Measurements from ENCODE around the gene DLGAP4.
"Not testable (repeated sequence)": the region's sequence is repeated elsewhere in the genome, so short reads cannot be mapped to it uniquely, and the experiment has no call there.

DLGAP4 gene

GRCh38 chr20:36454698-36455427, 148.7 kb downstream of the DLGAP4 start:
- no peak for DNase-seq (ENCODE audit: low read depth in 2 of 2)

- DNase-seq (ENCODE audit: low read depth in 2 of 2): no peak
These were observed 150.0 kb downstream of the DLGAP4 start for GRCh38 chr20:36455972-36456625.

- DNase-seq (ENCODE audit: low read depth in 2 of 2): peak; percentile 80 to 84
These were observed 154.8 kb downstream of the DLGAP4 start for GRCh38 chr20:36460648-36461599.

DNA sequence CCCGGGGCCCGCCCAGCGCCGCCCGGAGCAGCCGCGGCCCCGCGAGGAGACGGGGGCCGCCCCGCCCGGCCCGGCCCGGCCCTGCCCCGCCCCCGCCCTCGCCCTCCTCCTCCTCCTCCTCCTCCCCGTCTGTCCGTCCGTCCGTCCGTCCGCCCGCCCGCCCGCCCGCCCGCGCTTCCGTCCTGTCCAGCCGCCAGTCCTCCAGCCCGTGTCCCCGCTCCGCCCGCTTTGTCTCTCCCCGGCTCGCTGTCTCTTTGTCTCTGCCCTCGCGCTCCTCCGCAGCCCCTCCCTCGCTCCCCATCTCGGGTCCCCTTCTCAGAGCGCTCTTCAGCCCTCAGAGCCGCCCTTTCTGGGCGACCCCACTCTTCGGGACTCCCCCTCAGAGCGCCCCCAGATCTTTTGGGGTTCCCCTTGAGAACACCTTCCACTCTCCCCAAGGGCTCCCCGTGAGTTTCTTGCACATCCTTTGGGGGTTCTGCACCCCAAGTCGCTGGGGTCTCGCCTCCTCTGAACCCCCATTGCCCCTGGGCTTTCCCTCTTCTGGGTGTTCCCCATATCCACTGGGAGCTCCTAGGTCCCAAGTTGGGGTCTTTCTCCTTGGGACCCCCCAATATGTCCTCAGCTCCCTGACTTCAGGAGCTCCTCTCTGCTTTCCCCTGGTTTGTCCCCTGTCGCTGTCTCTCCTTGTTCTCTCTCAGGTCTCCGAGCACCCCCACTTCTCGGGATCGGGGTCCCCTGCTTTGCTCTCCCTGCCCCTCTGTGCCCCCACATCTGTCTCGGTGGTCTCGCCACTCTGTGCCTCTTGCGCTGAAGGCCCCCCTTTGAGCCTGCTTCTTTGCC, 155.7 kb downstream of the DLGAP4 start:
- DNase-seq (ENCODE audit: low read depth in 2 of 2): no peak

DNA sequence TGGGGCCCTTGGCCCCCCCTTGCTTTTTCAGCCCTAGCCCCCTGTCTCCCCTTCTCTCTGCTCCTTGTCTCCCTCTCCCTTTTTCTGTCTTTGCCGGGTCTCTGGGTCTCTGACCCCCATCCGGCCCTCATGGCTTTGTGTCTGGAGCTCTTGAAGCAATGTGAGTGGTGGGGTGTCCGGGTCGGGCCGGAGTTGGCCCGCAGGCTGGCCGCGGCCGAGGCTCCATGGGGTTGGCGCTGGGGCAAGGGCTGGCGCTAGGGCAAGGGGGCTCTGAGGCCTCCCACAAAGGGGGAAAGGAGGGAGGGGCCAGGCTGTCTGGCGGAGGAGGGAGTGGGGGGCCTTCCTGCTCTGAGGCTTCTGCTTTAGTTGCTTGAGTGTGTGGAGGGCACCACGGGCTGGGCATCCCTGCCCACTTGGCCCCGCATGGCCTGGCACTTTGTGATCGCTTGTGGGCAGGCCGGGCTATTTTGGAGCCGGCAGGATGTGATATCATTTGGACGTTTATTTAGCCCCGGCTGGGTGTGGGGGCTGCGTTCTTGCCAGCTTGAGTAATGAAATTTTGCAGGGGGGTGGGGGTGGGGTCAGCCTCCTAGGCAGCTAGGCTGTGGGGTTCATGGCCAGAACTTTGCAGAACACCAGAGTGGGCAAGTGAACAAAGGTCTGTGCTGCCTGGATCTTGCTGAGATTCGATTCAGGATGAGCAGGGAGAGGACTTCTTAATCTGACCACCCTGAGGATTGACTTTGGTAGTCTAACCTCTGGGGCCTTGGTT, 156.5 kb downstream of the DLGAP4 start:
- no peak for DNase-seq (ENCODE audit: low read depth in 2 of 2)

GRCh38 chr20:36463212-36464061, 157.3 kb downstream of the DLGAP4 start:
- DNase-seq (ENCODE audit: low read depth in 2 of 2): no peak

GRCh38 chr20:36465109-36466080, 159.3 kb downstream of the DLGAP4 start:
- DNase-seq (ENCODE audit: low read depth in 2 of 2): peak in 1 of 2 donors; percentile 23

DNA sequence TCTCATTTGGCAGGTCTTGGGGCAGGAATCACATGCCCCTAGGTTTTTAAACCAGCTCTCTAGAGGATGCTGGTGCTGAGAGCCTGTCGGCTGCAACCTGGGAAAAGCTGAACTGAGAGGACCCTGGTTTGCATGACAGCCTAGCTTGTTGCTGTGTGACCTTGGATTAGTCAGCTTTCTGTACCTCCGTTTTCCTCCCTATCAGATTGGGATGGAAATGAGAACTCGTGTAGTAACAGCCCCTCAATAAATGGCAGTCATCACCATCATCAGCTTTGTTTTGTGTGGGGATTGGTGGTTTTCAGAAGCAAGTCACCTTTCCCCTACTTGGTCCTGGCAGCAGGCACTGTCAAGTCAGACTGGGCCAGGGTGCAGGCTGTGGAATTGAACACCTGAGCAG, 159.9 kb downstream of the DLGAP4 start:
- no peak for DNase-seq (ENCODE audit: low read depth in 2 of 2)

DNA sequence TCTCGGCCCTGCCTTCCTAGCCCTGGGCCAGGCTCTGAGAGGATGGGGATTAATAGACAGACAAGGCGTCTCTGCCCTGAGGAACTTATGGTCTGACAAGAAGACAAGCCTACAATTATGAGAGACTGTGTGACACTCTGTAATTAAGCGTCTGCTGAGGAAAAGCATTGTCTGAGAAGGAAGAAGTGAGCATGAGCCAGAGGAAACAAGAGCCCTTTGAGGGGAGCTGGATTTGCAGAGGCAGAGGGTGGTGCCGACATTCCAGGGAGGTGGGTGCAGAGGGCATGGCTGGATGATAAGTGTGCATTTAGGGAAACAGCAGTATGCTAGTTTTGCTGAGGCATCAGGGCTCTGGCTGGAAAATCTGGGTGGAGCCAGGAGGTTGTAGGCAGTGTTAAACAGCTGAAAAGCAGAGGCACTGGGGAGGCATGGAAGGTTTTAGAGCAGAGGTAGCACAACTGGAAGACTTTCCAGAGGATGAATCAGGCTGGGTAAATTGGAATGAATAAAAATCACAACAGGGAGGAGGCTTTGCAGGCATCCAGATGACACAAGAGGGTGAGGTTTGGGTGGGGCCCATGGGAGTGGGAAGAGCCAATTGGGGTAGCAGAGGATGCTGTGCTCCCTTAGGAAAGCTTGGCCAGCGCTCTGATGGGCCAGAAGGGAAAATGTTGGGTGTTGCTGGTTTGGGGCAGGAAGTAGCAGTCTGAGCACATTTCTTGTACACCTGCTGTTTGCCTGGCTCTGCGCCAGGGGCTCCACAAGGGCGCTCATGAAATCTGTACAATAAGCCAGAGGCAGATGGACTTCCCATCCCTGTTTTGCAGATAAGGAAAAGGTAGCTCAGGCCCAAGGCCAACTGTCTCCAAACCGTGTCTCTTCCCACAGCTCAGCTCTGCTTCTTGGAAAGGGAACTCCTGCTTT, 161.2 kb downstream of the DLGAP4 start:
- no peak for DNase-seq (ENCODE audit: low read depth in 2 of 2)

DNA sequence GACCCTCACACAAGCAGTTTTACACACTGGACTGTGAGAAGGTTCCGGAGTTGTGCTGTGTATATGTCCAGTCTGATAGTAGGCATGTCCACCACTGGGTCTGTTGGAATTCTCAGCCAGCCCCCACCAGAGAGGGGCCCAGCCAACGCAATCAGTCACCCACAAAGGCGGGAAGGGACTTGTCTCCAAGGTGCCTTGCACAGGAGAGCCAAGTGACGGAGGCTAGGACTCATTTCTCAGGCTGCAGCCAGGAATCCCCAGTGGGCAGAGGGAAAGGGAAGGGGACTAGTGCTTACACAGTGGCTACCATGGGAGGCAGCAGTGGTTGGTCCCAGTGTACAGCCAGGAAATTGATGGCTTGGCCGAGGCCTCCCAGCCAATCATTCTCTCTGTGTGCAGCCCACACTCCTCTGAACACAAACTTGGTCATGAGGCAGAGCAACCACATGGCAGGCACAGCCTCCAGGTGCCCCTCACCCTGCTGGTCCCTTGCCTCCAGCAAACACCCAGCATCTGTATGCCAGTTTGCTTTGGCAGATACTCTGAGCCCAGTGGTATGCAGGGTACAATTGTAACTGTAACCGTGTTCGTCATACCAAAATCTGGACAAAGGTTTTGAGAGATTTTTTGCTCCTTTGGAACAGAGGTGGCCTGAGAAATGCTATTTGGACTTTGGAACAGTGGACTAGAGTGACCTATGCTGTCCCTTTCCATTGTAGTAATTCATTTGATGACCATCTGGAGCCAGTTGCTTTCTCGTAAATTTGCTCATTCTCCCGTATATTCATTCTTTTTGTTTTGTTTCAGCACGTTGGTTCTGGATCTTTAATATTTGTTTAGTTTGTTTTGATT, 162.2 kb downstream of the DLGAP4 start:
- no peak for DNase-seq (ENCODE audit: low read depth in 2 of 2)

DNA sequence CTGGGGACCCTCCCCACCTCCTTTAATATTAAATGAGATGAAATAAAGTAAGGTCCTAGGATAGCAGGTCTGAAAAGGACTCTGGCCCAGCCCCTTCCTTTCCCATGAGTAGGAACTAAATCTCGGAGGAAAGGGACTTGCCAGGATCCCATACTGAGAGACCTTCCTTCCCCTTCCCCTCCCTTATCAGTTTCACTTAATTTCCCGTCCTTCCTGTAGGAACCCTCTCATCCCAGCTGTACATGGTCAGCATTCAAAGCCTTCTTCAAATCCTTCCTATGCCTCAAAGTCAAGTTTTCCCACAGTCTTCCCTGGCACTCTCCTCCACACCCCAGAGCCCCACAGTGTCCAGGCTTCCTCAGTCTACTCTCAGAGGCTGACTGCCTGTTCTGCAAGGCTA, 163.8 kb downstream of the DLGAP4 start:
- no peak for DNase-seq (ENCODE audit: low read depth in 2 of 2)

DNA sequence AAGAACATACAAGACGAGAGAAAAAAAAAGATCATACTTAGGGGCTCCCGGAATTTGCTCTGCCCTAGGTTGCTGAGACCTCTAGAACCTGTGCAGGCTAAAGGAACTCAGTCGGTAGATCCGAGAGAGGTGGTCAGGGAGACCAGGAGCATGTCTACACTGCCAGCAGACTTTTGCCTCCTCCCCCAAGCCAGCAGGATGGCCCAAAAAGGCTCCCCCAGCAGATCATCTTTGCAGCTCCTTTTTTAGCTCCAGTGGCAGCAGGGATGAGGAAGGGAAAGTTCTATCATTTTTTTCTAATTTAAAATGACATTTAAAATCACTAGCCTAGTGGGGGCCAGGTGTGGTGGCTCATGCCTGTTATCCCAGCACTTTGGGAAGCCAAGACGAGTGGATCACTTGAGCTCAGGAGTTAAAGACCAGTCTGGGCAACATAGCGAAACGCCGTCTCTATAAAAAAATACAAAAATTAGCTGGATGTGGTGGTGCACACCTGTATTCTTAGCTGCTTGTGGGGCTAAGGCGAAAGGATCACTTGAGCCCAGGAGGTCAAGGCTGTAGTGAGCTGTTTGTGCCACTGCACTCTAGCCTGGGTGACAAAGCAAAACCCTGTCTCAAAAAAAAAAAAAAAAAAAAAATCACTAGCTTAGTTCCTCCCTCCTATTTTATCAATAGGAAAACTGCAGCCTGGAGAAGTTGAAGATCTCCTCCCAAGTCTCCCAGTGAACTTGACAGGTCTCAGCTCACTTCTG, 165.9 kb downstream of the DLGAP4 start:
- DNase-seq (ENCODE audit: low read depth in 2 of 2): no peak

DNA sequence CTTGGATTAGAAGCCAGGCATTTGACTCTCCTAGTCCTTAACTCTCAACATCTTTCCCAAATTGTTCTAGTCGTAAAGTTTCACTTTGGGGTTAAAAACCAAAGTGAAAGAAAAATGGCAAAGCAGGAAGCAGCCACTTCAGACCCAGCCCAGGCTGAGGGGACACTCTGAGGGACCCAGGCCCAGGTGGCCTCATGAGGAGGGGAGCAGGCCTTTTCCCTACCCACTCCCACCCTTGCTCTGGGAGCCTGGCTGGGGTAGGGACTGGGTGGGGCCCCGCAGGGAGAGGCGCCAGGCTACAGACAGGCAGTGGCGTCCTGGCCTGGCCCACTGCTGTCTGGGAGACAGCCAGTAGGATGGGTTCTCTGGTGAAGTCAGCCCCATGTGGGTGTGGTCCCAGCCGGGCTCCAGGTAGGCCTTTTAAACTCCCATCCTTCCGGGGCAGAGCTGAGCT, 166.5 kb downstream of the DLGAP4 start:
- no peak for DNase-seq (ENCODE audit: low read depth in 2 of 2)

- no peak for DNase-seq (ENCODE audit: low read depth in 2 of 2)
These were observed 167.0 kb downstream of the DLGAP4 start for GRCh38 chr20:36473164-36473563.

- no peak for DNase-seq (ENCODE audit: low read depth in 2 of 2)
These were observed 168.4 kb downstream of the DLGAP4 start for GRCh38 chr20:36474563-36474962.

- not testable (repeated sequence) for DNase-seq (ENCODE audit: low read depth in 2 of 2)
These were observed 168.9 kb downstream of the DLGAP4 start for GRCh38 chr20:36475054-36475453.
